Measurements from ENCODE around the gene FAM241A.

GRCh38 chr4:112102875-112103370 lies 42.3 kb upstream of the FAM241A start:
- TF ChIP-seq EZH2phosphoT487 (conservative IDR thresholded peaks at IDR 0.05; ENCODE audit: low read length), result no peak
- TF ChIP-seq, protein P1, sequence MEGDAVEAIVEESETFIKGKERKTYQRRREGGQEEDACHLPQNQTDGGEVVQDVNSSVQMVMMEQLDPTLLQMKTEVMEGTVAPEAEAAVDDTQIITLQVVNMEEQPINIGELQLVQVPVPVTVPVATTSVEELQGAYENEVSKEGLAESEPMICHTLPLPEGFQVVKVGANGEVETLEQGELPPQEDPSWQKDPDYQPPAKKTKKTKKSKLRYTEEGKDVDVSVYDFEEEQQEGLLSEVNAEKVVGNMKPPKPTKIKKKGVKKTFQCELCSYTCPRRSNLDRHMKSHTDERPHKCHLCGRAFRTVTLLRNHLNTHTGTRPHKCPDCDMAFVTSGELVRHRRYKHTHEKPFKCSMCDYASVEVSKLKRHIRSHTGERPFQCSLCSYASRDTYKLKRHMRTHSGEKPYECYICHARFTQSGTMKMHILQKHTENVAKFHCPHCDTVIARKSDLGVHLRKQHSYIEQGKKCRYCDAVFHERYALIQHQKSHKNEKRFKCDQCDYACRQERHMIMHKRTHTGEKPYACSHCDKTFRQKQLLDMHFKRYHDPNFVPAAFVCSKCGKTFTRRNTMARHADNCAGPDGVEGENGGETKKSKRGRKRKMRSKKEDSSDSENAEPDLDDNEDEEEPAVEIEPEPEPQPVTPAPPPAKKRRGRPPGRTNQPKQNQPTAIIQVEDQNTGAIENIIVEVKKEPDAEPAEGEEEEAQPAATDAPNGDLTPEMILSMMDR (IDR thresholded peaks at IDR 0.05; ENCODE audit: insufficient read depth, low read length, poor library complexity, severe bottlenecking), result no peak
